HG02571 (cell line): ENCODE data around the gene TRIM2.
"Not testable (repeated sequence)": the region's sequence is repeated elsewhere in the genome, so short reads cannot be mapped to it uniquely, and the experiment has no call there.

ENCODE experiments used
- ATAC-seq: cut with Tn5 transposase; IDR thresholded peaks from one replicate; pipeline ENCODE4 v1.9.1; 2021; ENCODE audit warnings: mild to moderate bottlenecking, moderate library complexity; ENCODE audit not compliant: unreplicated experiment

Gene TRIM2

GRCh38 chr4:153186046-153186728 lies 18.1 kb upstream of the TRIM2 start:
- no peak for ATAC-seq

GRCh38 chr4:153189016-153189801 lies 15.0 kb upstream of the TRIM2 start:
- ATAC-seq: no peak

- no peak for ATAC-seq
Observed at GRCh38 chr4:153191795-153192363, 12.4 kb upstream of the TRIM2 start.

DNA sequence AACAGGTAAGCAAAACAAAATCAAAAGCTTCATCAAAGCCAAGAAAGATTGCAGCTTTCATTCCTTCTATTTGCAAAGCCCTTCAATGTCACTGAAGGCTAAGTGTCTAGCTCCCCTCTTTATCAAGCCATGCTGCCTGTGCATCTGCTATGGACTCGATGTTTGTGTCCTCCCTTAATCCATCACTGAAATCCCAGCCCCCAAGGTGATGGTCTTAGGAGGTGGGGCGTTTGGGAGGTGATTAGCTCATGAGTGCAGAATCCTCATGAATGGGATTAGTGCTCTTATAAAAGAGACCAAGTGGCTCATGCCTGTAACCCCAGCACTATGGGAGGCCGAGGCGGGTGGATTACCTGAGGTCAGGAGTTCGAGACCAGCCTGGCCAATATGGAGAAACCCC lies 6.9 kb upstream of the TRIM2 start:
- ATAC-seq: no peak

DNA sequence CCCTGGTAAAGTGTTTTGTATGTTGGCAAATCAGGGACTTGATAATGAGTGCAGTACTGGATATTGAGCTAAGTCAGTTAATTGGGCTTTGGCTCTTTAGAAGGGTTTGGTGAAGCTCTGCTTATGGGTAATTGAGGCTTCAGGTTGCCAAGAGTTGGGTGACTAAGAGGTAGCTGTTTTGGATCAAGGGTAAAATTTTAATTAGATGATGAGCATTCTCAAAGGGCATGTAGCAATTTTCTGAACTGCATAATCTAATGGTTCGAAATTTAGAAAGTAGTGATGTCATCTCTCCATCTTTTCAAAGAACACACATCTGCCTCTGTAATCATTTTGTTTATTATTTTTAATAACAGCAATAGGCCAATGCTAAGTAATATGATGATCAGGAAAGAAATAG lies 5.5 kb upstream of the TRIM2 start:
- no peak for ATAC-seq

DNA sequence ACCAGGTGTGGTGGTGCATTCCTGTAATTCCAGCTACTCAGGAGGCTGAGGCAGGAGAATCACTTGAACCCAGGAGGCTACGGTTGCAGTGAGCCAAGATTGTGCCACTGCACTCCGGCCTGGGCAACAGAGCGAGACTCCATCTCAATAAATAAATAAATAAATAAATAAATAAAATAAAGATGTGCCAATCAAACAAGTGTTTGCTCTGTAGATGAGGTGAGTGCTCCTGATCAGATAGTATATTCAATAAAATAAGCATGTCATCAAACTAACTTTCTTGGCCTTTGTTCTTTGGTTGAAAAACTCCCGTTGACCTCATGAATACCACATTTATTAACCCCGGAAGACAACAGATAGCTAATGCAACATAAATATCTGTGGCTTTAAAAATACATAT lies 497 bp upstream of the TRIM2 start:
- not testable (repeated sequence) for ATAC-seq

- no peak for ATAC-seq
Observed at GRCh38 chr4:153204728-153205648, 745 bp downstream of the TRIM2 start.

- ATAC-seq: no peak
Observed at GRCh38 chr4:153205757-153206156, 1.5 kb downstream of the TRIM2 start.

- ATAC-seq: no peak
Observed at GRCh38 chr4:153206534-153206933, 2.3 kb downstream of the TRIM2 start.

DNA sequence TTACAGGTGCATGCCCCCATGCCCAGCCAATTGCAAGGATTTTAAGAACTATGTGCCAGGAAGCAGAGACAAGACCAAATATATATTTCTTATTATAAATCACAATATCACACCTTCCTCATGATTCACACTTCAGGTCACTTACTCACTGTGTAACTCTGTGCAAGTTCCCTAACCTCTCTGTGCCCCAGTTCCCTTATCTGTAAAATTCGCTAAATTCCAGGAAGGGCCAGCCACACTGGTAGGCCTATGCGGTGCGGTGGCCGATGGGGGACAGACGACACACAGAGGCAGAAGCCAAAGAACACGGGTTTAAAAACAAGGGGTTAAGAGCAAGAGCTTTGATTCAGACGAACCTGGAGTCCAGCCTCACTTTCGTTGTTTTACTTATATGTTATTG lies 2.8 kb downstream of the TRIM2 start:
- ATAC-seq: no peak

DNA sequence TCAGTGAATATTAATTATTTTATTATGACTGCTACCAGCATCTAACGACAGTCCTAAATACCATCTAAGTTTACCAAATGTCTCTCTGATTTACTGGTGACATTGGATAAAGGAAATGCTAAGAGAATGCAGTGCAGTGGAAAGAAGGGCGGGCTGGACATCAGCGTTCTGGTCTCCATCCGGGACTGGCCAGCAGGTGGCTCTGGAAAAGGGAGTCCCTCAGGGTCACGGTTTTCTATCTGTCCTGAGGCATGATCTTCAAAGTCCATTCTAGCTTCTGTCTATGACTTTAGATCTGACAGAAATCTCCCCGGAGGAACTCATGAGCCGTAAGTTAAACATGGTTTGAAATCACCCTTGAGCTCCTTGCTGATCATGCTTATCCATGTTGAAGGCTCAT lies 3.3 kb downstream of the TRIM2 start:
- ATAC-seq: no peak

GRCh38 chr4:153209410-153209809 lies 5.2 kb downstream of the TRIM2 start:
- ATAC-seq: no peak

DNA sequence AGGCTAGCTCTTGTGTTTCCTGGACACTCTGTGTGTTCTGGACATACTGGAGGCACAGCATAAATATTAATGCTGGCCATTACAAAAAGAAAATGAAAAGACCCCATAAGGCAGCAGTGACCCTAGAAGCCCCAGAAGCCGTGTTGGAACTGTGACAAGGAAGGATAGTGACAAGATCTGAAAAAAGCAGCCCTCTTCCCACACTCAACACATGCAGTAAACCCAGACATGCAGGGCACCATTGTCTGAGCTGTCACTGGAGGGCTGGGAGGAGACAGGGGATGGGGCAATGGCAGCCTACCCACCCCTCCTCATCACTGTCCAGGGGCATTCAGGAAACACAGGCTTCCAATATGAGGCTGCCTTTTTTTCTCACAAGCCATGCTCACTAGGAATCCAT lies 6.5 kb downstream of the TRIM2 start:
- no peak for ATAC-seq

DNA sequence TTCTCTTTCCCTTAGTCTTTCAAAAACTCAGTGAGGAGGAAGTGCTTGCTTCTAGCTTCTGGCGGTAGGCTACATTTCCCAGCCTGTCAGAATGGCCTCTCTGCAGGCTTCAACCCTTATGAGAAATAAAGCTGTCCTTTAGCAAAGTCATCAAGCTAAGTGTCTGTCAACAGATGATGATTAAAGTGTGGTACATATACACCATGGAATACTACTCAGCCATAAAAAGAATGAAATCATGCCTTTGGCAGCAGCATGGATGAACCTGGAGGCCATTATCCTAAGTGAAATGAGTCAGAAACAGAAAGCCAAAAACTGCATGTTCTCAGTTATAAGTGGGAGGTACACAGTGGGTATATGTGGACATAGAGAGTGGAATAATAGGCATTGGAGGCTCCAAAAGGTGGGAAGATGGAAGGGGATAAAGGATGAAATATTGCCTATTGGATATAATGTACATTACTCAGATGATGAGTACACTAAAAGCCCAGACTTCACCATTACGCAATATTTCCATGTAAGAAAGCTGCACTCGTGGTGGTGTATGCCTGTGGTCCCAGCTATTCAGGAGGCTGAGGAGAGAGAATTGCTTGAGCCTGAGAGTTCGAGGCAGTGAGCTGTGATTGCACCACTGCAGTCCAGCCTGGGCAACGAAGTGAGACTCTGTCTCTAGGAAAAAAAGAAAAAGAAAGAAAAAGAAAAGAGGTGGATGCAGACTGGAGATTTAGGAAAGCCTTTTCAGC lies 7.9 kb downstream of the TRIM2 start:
- no peak for ATAC-seq

GRCh38 chr4:153212736-153213135 lies 8.5 kb downstream of the TRIM2 start:
- no peak for ATAC-seq

DNA sequence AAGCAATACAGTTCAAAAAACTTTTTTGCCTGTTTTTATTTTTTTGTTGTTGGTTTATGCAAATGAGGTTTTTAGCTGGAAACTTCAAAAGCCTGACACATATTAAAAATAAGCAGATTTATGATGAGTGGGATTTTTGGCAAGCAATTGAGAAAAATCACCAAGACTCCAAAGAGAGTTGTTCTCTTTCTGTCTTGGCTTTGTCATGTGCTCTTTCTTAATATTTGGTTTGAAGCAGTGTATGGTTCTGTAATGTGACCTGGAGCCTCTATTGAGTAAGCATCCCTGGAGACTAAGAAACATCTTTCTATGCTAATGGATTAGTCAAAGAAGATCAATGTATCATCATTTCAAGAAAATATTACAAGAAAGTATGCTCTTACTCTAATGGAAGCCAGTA lies 11.7 kb downstream of the TRIM2 start:
- ATAC-seq: no peak

- no peak for ATAC-seq
Observed at GRCh38 chr4:153216546-153216945, 12.3 kb downstream of the TRIM2 start.

DNA sequence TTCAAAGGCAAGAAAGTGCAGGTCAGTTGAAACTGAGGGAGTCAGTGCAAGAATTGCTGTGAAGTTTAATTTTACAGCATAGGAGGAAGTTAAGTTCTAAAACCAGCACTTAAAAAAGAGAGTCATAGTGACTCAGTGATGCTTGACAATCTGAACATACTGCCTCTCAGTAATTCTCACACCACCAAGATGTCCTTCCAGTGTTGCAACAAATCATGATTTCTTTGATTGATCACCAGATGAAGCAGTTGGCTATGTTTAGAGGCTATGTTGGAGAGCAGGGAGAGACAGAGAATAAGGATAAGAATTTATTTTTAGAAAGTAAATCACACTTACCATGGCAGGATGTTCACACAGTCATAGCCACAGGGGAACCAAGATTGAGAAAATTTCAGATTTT lies 13.2 kb downstream of the TRIM2 start:
- ATAC-seq: no peak

DNA sequence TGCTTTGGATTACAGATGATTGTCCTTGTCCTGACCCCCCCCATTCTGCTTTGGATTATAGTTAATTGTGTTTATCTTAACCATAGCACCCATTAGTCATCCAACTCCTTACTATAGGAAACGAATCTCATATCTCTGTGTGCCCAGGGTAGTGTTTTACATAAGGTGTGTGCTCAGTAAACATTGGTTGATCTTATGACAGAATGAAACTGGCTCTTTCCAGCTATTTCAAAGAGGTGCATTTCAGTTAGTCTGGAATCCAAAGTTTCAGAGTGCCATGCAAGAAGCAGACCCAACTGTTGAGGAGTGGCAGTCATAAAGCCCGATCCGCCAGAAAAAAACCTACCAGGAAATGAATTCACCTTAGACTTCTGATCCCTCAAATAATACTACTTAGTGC lies 14.7 kb downstream of the TRIM2 start:
- ATAC-seq: no peak

DNA sequence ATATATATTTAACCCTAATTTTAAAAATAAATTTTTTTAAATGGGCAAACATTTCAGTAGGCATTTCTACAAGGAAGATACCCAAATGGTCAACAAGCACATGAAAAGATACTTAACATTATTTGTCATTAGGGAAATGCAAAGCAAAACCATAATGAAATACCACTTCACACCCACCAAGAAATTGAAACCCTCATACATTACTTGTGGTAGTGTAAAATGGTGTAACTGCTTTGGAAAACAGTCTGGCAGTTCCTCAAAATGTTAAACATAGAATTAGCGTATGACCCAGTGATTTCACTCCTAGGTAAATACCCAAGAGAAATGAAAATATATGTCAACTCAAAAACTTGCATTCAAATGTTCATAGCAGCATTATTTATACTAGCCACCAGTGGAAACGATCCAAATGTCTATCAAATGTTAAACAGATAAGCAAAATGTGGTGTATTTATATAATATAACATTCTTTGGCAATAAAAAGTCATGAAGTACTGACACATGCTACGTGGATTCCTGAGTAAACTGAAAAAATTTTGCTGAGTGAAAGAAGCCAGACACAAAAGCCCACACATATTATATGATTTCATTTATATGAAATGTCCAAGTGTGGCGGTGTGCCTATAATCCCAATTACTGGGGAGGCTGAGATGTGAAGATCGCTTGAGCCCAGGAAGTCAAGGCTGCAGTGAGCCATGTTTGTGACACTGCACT lies 16.6 kb downstream of the TRIM2 start:
- no peak for ATAC-seq
